HepG2 (cell line): ENCODE data around the gene MPV17L. TPM values are rescaled to one million over a fixed set of nuclear protein-coding genes. Genes with fewer than 3 reads are reported as not detected.

Experiments
- ATF7 ChIP-seq, 2 experiments: fragments of 450-650 bp in 1 of 2; sonication (generic) in 1 of 2; formaldehyde crosslinking in 1 of 2; IDR thresholded peaks; 2 replicates each; pipeline versions ENCODE4 v1.4.0 to v1.6.1; 2016 to 2020; ENCODE audit warnings: antibody characterized with exemption in 1 of 2, mild to moderate bottlenecking in 1 of 2, missing genetic modification reagents in 1 of 2
- CC2D1A ChIP-seq: sonication (generic); formaldehyde crosslinking; IDR thresholded peaks from 2 replicates; pipeline ENCODE4 v1.8.1; 2023; ENCODE audit warnings: mild to moderate bottlenecking, missing genetic modification reagents
- DR1 ChIP-seq: sonication (generic); formaldehyde crosslinking; IDR thresholded peaks from 2 replicates; pipeline ENCODE4 v1.8.0; 2021; ENCODE audit warnings: mild to moderate bottlenecking, missing genetic modification reagents, inconsistent platforms
- DRAP1 ChIP-seq: IDR thresholded peaks from 2 replicates; pipeline ENCODE4 v1.6.1; 2016; ENCODE audit warnings: missing genetic modification reagents, missing compliant biosample characterization
- ETV6 ChIP-seq: sonication (generic); formaldehyde crosslinking; conservative IDR thresholded peaks from 2 replicates; pipeline ENCODE4 v1.4.0; 2020; ENCODE audit warnings: missing genetic modification reagents
- KLF15 ChIP-seq: sonication (generic); formaldehyde crosslinking; IDR thresholded peaks from 2 replicates; pipeline ENCODE4 v1.8.1; 2023; ENCODE audit warnings: borderline replicate concordance, mild to moderate bottlenecking, inconsistent platforms, missing genetic modification reagents, mixed read lengths
- NONO ChIP-seq, 2 experiments: fragments of 450-650 bp in 1 of 2; sonication (generic) in 1 of 2; formaldehyde crosslinking in 1 of 2; IDR thresholded peaks in 1 of 2; conservative IDR thresholded peaks in 1 of 2; 2 replicates each; pipeline versions ENCODE4 v1.6.1 to v1.8.0; 2017 to 2022; ENCODE audit warnings: mild to moderate bottlenecking in 1 of 2, missing genetic modification reagents in 1 of 2, moderate library complexity in 1 of 2
- RCOR2 ChIP-seq: IDR thresholded peaks from 2 replicates; pipeline ENCODE4 v1.6.1; 2016; ENCODE audit warnings: missing biosample characterization, missing genetic modification reagents
- RORA ChIP-seq: sonication (generic); formaldehyde crosslinking; IDR thresholded peaks from 2 replicates; pipeline ENCODE4 v1.5.0; 2020; ENCODE audit warnings: mild to moderate bottlenecking, missing genetic modification reagents, moderate library complexity
- SMAD3 ChIP-seq: sonication (generic); formaldehyde crosslinking; IDR thresholded peaks from 2 replicates; pipeline ENCODE4 v1.4.0; 2020; ENCODE audit warnings: missing genetic modification reagents
- TCF7 ChIP-seq: sonication (generic); IDR thresholded peaks from 2 replicates; pipeline ENCODE4 v1.6.1; 2016; ENCODE audit warnings: antibody characterized with exemption, low read depth
- TERF1 ChIP-seq: sonication (generic); formaldehyde crosslinking; IDR thresholded peaks from 2 replicates; pipeline ENCODE4 v1.8.0; 2022; ENCODE audit warnings: mild to moderate bottlenecking, missing genetic modification reagents, moderate library complexity
- ZKSCAN8 ChIP-seq: IDR thresholded peaks from 2 replicates; pipeline ENCODE4 v1.6.1; 2016; ENCODE audit warnings: borderline replicate concordance, missing genetic modification reagents, missing compliant biosample characterization
- ZNF160 ChIP-seq: sonication (generic); formaldehyde crosslinking; IDR thresholded peaks from 2 replicates; pipeline ENCODE4 v1.8.0; 2022; ENCODE audit warnings: mild to moderate bottlenecking, inconsistent platforms, missing genetic modification reagents
- ZSCAN9 ChIP-seq: IDR thresholded peaks from 2 replicates; pipeline ENCODE4 v1.6.1; 2016; ENCODE audit warnings: borderline replicate concordance
- polyA plus RNA-seq, 8 experiments: library from polyadenylated mRNA; depleted of rRNA in 3 of 8; stranded (reverse) in 7 of 8; unstranded in 1 of 8; fragments of >200 nt; fragmentation: Illumina TruSeq in 4 of 8; extraction: Trizol in 4 of 8; gene quantifications; 2 replicates each; pipeline versions ENCODE4 v1.2.1 to v1.2.3, GENCODE V29; 2011 to 2016; ENCODE audit warnings: low read depth in 4 of 8, missing spikeins in 1 of 8, mixed read lengths in 1 of 8; ENCODE audit not compliant: insufficient read depth in 1 of 8
- total RNA-seq, 5 experiments: library from RNA; depleted of rRNA; stranded (reverse); fragments of >200 nt; fragmentation: Illumina TruSeq; extraction: Trizol; gene quantifications; 2 replicates each; pipeline ENCODE4 v1.2.3, GENCODE V29; 2016; ENCODE audit warnings: low read depth in 1 of 5
- TF ChIP-seq, protein P1 (sequence below): IDR thresholded peaks from 2 replicates; pipeline ENCODE4 v1.4.0; 2020; ENCODE audit warnings: mild to moderate bottlenecking, missing genetic modification reagents
- TF ChIP-seq, protein P2 (sequence below): sonication (generic); formaldehyde crosslinking; IDR thresholded peaks from 2 replicates; pipeline ENCODE4 v1.5.0; 2020; ENCODE audit warnings: mild to moderate bottlenecking, missing genetic modification reagents
- TF ChIP-seq, protein P3 (sequence below): sonication (generic); formaldehyde crosslinking; IDR thresholded peaks from 2 replicates; pipeline ENCODE4 v1.4.0; 2020; ENCODE audit warnings: missing genetic modification reagents; ENCODE audit errors: not compliant biosample characterization

MPV17L gene
- total and polyA plus RNA-seq, 2 of the 13 experiments (the other 11 are each of a cell fraction or from before 2014, with no cell fraction given) = 34.7 to 63.8 TPM

DNA sequence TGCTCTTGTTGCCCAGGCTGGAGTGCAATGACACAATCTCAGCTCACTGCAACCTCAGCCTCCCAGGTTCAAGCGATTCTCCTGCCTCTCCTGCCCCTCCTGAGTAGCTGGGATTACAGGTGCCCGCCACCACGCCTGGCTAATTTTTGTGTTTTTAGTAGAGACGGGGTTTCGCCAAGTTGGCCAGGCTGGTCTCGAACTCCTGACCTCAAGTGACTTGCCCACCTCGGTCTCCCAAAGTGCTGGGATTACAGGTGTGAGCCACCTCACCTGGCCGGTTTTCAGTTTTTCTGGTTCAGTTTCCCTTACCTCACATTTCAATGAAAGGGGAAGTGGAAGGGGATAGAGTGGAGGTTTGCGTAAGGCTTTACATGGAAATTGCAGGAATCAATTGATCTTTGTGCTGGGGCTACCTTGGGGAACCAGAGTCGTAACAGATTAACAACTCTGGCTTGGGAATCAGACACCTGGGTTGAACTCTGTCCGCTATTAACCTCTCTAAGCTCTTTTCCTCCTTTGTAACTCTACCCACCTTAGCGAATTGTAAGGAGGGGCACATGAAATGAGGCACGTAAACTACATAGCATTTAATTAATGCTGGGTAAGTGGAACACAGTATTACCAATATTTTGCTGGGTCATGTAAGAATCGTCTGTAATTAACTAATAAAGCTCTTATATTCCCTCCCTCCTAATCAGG, 3.2 kb downstream of the MPV17L start (continued):
- TF ChIP-seq TERF1 (CRISPR knock-in tag) (0 out of 2 replicates have a peak, but pooled peaks have one; percentile 59), NONO (IDR thresholded peaks at IDR 0.05) (no peak), NONO (CRISPR knock-in tag; conservative IDR thresholded peaks at IDR 0.05) (peak; percentile 89), KLF15 (CRISPR knock-in tag) (no peak), TCF7 (peak; percentile 76), ZSCAN9 (CRISPR knock-in tag) (peak; percentile 67; the same call in 1 of the 2 replicates), DRAP1 (CRISPR knock-in tag) (peak; percentile 81; the same call in 1 of the 2 replicates), ZKSCAN8 (CRISPR knock-in tag) (peak; percentile 83; the same call in 1 of the 2 replicates), ETV6 (CRISPR knock-in tag) (peak; percentile 68; the same call in 1 of the 2 replicates), RCOR2 (CRISPR knock-in tag) (peak; percentile 88), DR1 (CRISPR knock-in tag) (peak; percentile 2; the same call in 1 of the 2 replicates), ATF7 (IDR thresholded peaks at IDR 0.05) (peak; percentile 17; the same call in 1 of the 2 replicates), ATF7 (CRISPR knock-in tag; IDR thresholded peaks at IDR 0.05) (no peak), ZNF160 (0 out of 2 replicates have a peak, but pooled peaks have one; percentile 53), CC2D1A (CRISPR knock-in tag) (no peak), RORA (CRISPR knock-in tag) (0 out of 2 replicates have a peak, but pooled peaks have one; percentile 36), SMAD3 (CRISPR knock-in tag) (peak; percentile 75)
- TF ChIP-seq, protein P1, sequence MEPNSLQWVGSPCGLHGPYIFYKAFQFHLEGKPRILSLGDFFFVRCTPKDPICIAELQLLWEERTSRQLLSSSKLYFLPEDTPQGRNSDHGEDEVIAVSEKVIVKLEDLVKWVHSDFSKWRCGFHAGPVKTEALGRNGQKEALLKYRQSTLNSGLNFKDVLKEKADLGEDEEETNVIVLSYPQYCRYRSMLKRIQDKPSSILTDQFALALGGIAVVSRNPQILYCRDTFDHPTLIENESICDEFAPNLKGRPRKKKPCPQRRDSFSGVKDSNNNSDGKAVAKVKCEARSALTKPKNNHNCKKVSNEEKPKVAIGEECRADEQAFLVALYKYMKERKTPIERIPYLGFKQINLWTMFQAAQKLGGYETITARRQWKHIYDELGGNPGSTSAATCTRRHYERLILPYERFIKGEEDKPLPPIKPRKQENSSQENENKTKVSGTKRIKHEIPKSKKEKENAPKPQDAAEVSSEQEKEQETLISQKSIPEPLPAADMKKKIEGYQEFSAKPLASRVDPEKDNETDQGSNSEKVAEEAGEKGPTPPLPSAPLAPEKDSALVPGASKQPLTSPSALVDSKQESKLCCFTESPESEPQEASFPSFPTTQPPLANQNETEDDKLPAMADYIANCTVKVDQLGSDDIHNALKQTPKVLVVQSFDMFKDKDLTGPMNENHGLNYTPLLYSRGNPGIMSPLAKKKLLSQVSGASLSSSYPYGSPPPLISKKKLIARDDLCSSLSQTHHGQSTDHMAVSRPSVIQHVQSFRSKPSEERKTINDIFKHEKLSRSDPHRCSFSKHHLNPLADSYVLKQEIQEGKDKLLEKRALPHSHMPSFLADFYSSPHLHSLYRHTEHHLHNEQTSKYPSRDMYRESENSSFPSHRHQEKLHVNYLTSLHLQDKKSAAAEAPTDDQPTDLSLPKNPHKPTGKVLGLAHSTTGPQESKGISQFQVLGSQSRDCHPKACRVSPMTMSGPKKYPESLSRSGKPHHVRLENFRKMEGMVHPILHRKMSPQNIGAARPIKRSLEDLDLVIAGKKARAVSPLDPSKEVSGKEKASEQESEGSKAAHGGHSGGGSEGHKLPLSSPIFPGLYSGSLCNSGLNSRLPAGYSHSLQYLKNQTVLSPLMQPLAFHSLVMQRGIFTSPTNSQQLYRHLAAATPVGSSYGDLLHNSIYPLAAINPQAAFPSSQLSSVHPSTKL (CRISPR knock-in tag) = peak; percentile 95
- TF ChIP-seq, protein P2, sequence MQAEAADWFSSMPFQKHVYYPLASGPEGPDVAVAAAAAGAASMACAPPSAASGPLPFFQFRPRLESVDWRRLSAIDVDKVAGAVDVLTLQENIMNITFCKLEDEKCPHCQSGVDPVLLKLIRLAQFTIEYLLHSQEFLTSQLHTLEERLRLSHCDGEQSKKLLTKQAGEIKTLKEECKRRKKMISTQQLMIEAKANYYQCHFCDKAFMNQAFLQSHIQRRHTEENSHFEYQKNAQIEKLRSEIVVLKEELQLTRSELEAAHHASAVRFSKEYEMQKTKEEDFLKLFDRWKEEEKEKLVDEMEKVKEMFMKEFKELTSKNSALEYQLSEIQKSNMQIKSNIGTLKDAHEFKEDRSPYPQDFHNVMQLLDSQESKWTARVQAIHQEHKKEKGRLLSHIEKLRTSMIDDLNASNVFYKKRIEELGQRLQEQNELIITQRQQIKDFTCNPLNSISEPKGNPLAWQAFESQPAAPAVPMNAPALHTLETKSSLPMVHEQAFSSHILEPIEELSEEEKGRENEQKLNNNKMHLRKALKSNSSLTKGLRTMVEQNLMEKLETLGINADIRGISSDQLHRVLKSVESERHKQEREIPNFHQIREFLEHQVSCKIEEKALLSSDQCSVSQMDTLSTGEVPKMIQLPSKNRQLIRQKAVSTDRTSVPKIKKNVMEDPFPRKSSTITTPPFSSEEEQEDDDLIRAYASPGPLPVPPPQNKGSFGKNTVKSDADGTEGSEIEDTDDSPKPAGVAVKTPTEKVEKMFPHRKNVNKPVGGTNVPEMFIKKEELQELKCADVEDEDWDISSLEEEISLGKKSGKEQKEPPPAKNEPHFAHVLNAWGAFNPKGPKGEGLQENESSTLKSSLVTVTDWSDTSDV (CRISPR knock-in tag) = no peak
- TF ChIP-seq, protein P3, sequence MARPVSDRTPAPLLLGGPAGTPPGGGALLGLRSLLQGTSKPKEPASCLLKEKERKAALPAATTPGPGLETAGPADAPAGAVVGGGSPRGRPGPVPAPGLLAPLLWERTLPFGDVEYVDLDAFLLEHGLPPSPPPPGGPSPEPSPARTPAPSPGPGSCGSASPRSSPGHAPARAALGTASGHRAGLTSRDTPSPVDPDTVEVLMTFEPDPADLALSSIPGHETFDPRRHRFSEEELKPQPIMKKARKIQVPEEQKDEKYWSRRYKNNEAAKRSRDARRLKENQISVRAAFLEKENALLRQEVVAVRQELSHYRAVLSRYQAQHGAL (CRISPR knock-in tag) = no peak
